ENCODE data around the gene RPS6KC1.

- TF ChIP-seq CTCF (IDR thresholded peaks at IDR 0.05; ENCODE audit: low read length) = no peak
- no peak for TF ChIP-seq EZH2 (IDR thresholded peaks at IDR 0.05; ENCODE audit: borderline replicate concordance, low read length)
Observed at GRCh38 chr1:213250446-213250845, 199.4 kb downstream of the RPS6KC1 start.

Measured in OCI-LY1 (cell line).